Karpas-422 (cell line): ENCODE data around the gene HNRNPK. TPM values are rescaled to one million over a fixed set of nuclear protein-coding genes. Genes with fewer than 3 reads are reported as not detected.
A peak's percentile ranks its signal among the peaks of the same experiment; 100 is the strongest.
"Not testable (repeated sequence)": the region's sequence is repeated elsewhere in the genome, so short reads cannot be mapped to it uniquely, and the experiment has no call there.

Source experiments
- DNase-seq: peaks from one replicate; pipeline ENCODE4 v3.0.0-alpha.2; 2015
- H2AFZ ChIP-seq: fragments of 200-600 bp; sonication (generic); 2 replicates; pipeline ENCODE4 v1.6.1; 2014; ENCODE audit warnings: antibody characterized with exemption, low read length, mixed read lengths
- H3K27ac ChIP-seq: fragments of 200-600 bp; sonication (generic); 2 replicates; pipeline ENCODE4 v1.5.1; 2014; ENCODE audit warnings: mild to moderate bottlenecking, low read length, moderate library complexity
- H3K27me3 ChIP-seq: fragments of 200-600 bp; sonication (generic); 2 replicates; pipeline ENCODE4 v1.6.1; 2014; ENCODE audit warnings: low read length, mixed read lengths
- H3K36me3 ChIP-seq: fragments of 200-600 bp; sonication (generic); 2 replicates; pipeline ENCODE4 v1.6.1; 2014; ENCODE audit warnings: low read length, mixed read lengths; ENCODE audit not compliant: insufficient read depth
- H3K4me1 ChIP-seq: fragments of 200-600 bp; sonication (generic); 2 replicates; pipeline ENCODE4 v1.6.1; 2014; ENCODE audit warnings: mild to moderate bottlenecking, low read length, mixed read lengths
- H3K4me2 ChIP-seq: fragments of 200-600 bp; sonication (generic); 2 replicates; pipeline ENCODE4 v1.6.1; 2014; ENCODE audit warnings: low read length, low read depth, mild to moderate bottlenecking; ENCODE audit not compliant: poor library complexity, severe bottlenecking
- H3K4me3 ChIP-seq: fragments of 200-600 bp; sonication (generic); 2 replicates; pipeline ENCODE4 v1.5.1; 2014; ENCODE audit warnings: mild to moderate bottlenecking, antibody characterized with exemption, low read length, mixed read lengths
- H3K79me2 ChIP-seq: fragments of 200-600 bp; sonication (generic); 2 replicates; pipeline ENCODE4 v1.6.1; 2014; ENCODE audit warnings: mild to moderate bottlenecking, low read length, mixed read lengths
- H3K9ac ChIP-seq: fragments of 200-600 bp; sonication (generic); 2 replicates; pipeline ENCODE4 v1.6.0; 2014; ENCODE audit warnings: low read length
- H3K9me2 ChIP-seq: fragments of 200-600 bp; sonication (generic), shearing (Covaris generic); replicated peaks from 2 replicates; pipeline ENCODE4 v1.6.0; 2014; ENCODE audit warnings: mild to moderate bottlenecking, low read length, moderate library complexity; ENCODE audit not compliant: insufficient read depth
- H3K9me3 ChIP-seq: fragments of 300-700, 200-600 bp; sonication (generic); 2 replicates; pipeline ENCODE4 v1.6.1; 2014; ENCODE audit warnings: low read length, mixed read lengths
- H4K20me1 ChIP-seq: fragments of 200-600 bp; sonication (generic); 2 replicates; pipeline ENCODE4 v1.6.1; 2014; ENCODE audit warnings: mild to moderate bottlenecking, antibody characterized with exemption, low read length, low read depth; ENCODE audit not compliant: insufficient read depth
- total RNA-seq: library from RNA; depleted of rRNA; stranded (reverse); fragments of >200 nt; shearing (Covaris generic); gene quantifications from 2 replicates; pipeline ENCODE4 v1.2.3, GENCODE V29; 2014; ENCODE audit warnings: low replicate concordance

The HNRNPK gene
- total RNA-seq, 1 experiment from 2014 or later, result 513 TPM

- Histone ChIP-seq H3K36me3 (no peaks in the 10 kb centered on the region), H3K9me3 (no peaks in the 10 kb centered on the region), H3K4me3 (no peak overlapping the region), H3K4me1 (peaks cover 8% of the 10 kb centered on the region), H3K4me2 (no peak overlapping the region), H3K27ac (no peak overlapping the region), H3K9me2 (no peaks in the 10 kb centered on the region), H4K20me1 (peaks cover 4% of the 10 kb centered on the region; the same call in 1 of the 2 replicates), H3K27me3 (no peaks in the 10 kb centered on the region), H3K9ac (no peak overlapping the region), H3K79me2 (no peaks in the 10 kb centered on the region), H2AFZ (no peak overlapping the region)
- no peak for DNase-seq
Observed at GRCh38 chr9:83960991-83961390, 19.0 kb downstream of the HNRNPK start.

GRCh38 chr9:83959061-83959460, 21.0 kb downstream of the HNRNPK start:
- no peaks in the 10 kb centered on the region for H3K9me3 ChIP-seq
- H3K9ac ChIP-seq, result no peak overlapping the region
- peaks cover 2% of the 10 kb centered on the region; the same call in 1 of the 2 replicates for H3K36me3 ChIP-seq
- no peak overlapping the region for H3K27ac ChIP-seq
- H3K4me3 ChIP-seq, result no peak overlapping the region
- no peak for DNase-seq
- H3K4me2 ChIP-seq, result no peak overlapping the region
- no peaks in the 10 kb centered on the region for H3K9me2 ChIP-seq
- H3K4me1 ChIP-seq, result peaks cover 18% of the 10 kb centered on the region
- H2AFZ ChIP-seq, result no peak overlapping the region
- peaks cover 12% of the 10 kb centered on the region for H3K79me2 ChIP-seq
- H3K27me3 ChIP-seq, result no peaks in the 10 kb centered on the region
- H4K20me1 ChIP-seq, result no peaks in the 10 kb centered on the region

GRCh38 chr9:83957248-83957513, 22.8 kb downstream of the HNRNPK start:
- Histone ChIP-seq H3K27ac (no peak overlapping the region), H3K4me2 (peak overlapping the region; percentile 84), H3K9me3 (no peaks in the 10 kb centered on the region), H3K36me3 (peaks cover 4% of the 10 kb centered on the region; the same call in 1 of the 2 replicates), H4K20me1 (no peaks in the 10 kb centered on the region), H3K9ac (peak overlapping the region; percentile 93), H3K9me2 (no peaks in the 10 kb centered on the region), H3K4me3 (peak overlapping the region; percentile 90), H2AFZ (peak overlapping the region; percentile 66), H3K79me2 (peaks cover 13% of the 10 kb centered on the region), H3K27me3 (no peaks in the 10 kb centered on the region), H3K4me1 (peaks cover 18% of the 10 kb centered on the region)
- DNase-seq, result peak; percentile 47

- H2AFZ ChIP-seq, result peak overlapping the region; percentile 66
- no peaks in the 10 kb centered on the region for H3K9me3 ChIP-seq
- H3K27me3 ChIP-seq, result no peaks in the 10 kb centered on the region
- H3K36me3 ChIP-seq, result peaks cover 4% of the 10 kb centered on the region; the same call in 1 of the 2 replicates
- H3K27ac ChIP-seq, result peak overlapping the region; percentile 51; the same call in 1 of the 2 replicates
- DNase-seq, result peak; percentile 92
- peak overlapping the region; percentile 90 for H3K4me3 ChIP-seq
- H4K20me1 ChIP-seq, result no peaks in the 10 kb centered on the region
- peak overlapping the region; percentile 93 for H3K9ac ChIP-seq
- no peaks in the 10 kb centered on the region for H3K9me2 ChIP-seq
- peak overlapping the region; percentile 84 for H3K4me2 ChIP-seq
- peaks cover 13% of the 10 kb centered on the region for H3K79me2 ChIP-seq
- H3K4me1 ChIP-seq, result peaks cover 18% of the 10 kb centered on the region
Observed at GRCh38 chr9:83956436-83957247, 23.4 kb downstream of the HNRNPK start.

DNA sequence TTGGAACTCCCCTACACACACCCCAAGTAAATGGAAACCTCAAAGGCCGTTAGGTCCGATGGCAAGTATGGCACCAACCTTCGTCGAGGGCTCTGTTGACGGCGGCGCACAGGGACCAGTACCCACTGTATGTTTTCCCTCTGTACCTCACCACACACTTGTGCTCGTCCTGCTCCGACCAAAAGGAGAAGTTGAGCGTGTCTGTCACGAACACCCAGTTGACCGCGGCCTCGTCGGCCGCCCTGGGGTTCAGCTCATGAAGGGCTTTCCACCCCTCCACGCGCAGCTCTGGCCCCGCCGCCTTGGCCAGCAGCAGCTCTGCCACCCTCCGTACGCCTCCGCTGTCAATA, 24.0 kb downstream of the HNRNPK start:
- Histone ChIP-seq H2AFZ (peak overlapping the region; percentile 66), H3K9me3 (no peaks in the 10 kb centered on the region), H3K79me2 (peaks cover 13% of the 10 kb centered on the region), H3K4me3 (peak overlapping the region; percentile 90), H3K9me2 (no peaks in the 10 kb centered on the region), H3K9ac (peak overlapping the region; percentile 93), H3K4me2 (peak overlapping the region; percentile 84), H3K27me3 (no peaks in the 10 kb centered on the region), H3K36me3 (peaks cover 4% of the 10 kb centered on the region; the same call in 1 of the 2 replicates), H3K27ac (peak overlapping the region; percentile 51; the same call in 1 of the 2 replicates), H4K20me1 (no peaks in the 10 kb centered on the region), H3K4me1 (peaks cover 18% of the 10 kb centered on the region)
- peak; percentile 77 for DNase-seq

- H3K27me3 ChIP-seq, H3K4me1 ChIP-seq, H2AFZ ChIP-seq, H3K9me3 ChIP-seq, DNase-seq, H3K9ac ChIP-seq, H3K4me3 ChIP-seq, H3K27ac ChIP-seq, H3K79me2 ChIP-seq, H3K4me2 ChIP-seq, H4K20me1 ChIP-seq, H3K9me2 ChIP-seq: not testable (repeated sequence)
- H3K36me3 ChIP-seq, result peaks cover 24% of the 10 kb centered on the region
Observed at GRCh38 chr9:83948096-83948495, 31.9 kb downstream of the HNRNPK start.

GRCh38 chr9:83940590-83941303, 39.3 kb downstream of the HNRNPK start:
- H4K20me1 ChIP-seq, result no peaks in the 10 kb centered on the region
- no peak overlapping the region for H3K4me2 ChIP-seq
- H3K27me3 ChIP-seq, result no peaks in the 10 kb centered on the region
- no peaks in the 10 kb centered on the region for H3K4me1 ChIP-seq
- DNase-seq, result no peak
- H3K79me2 ChIP-seq, result no peaks in the 10 kb centered on the region
- no peaks in the 10 kb centered on the region for H3K9me3 ChIP-seq
- no peak overlapping the region for H3K27ac ChIP-seq
- no peak overlapping the region for H3K4me3 ChIP-seq
- H2AFZ ChIP-seq, result no peak overlapping the region
- H3K36me3 ChIP-seq, result peaks cover 20% of the 10 kb centered on the region
- no peaks in the 10 kb centered on the region for H3K9me2 ChIP-seq
- no peak overlapping the region for H3K9ac ChIP-seq

GRCh38 chr9:83937861-83938455, 42.1 kb downstream of the HNRNPK start:
- Histone ChIP-seq H3K27me3 (no peaks in the 10 kb centered on the region), H3K9me3 (no peaks in the 10 kb centered on the region), H3K9ac (no peak overlapping the region), H3K4me3 (no peak overlapping the region), H4K20me1 (no peaks in the 10 kb centered on the region), H2AFZ (no peak overlapping the region), H3K4me2 (no peak overlapping the region), H3K27ac (no peak overlapping the region), H3K4me1 (no peaks in the 10 kb centered on the region), H3K9me2 (no peaks in the 10 kb centered on the region), H3K79me2 (no peaks in the 10 kb centered on the region), H3K36me3 (peaks cover 11% of the 10 kb centered on the region; the same call in 1 of the 2 replicates)
- DNase-seq, result peak; percentile 92
